Measurements from ENCODE around the gene DOCK4. TPM values are rescaled to one million over a fixed set of nuclear protein-coding genes. Genes with fewer than 3 reads are reported as not detected.

Gene DOCK4
- total RNA-seq, 1 donor from 2014 or later: 100 TPM

GRCh38 chr7:111841596-111842205 is 364.5 kb downstream of the DOCK4 start:
- Histone ChIP-seq H3K27ac (no peak overlapping the region), H3K9me3 (no peaks in the 10 kb centered on the region), H3K4me3 (no peak overlapping the region), H3K36me3 (peaks cover 45% of the 10 kb centered on the region), H3K4me1 (no peaks in the 10 kb centered on the region), H3K27me3 (no peaks in the 10 kb centered on the region)
- DNase-seq (no peak), ATAC-seq (no peak)
- TF ChIP-seq CTCF (IDR thresholded peaks at IDR 0.05): no peak
- intact Hi-C loops (cut with DNase I): no loop called here

GRCh38 chr7:111840528-111840927 is 365.7 kb downstream of the DOCK4 start:
- Histone ChIP-seq H3K36me3 (peaks cover 34% of the 10 kb centered on the region), H3K27ac (no peak overlapping the region), H3K27me3 (no peaks in the 10 kb centered on the region), H3K9me3 (no peaks in the 10 kb centered on the region), H3K4me1 (no peaks in the 10 kb centered on the region), H3K4me3 (no peak overlapping the region)
- DNase-seq: no peak
- intact Hi-C loops (cut with DNase I): no loop called here
- TF ChIP-seq CTCF (IDR thresholded peaks at IDR 0.05): no peak
- ATAC-seq: no peak

- Histone ChIP-seq H3K9me3 (no peaks in the 10 kb centered on the region), H3K4me3 (no peak overlapping the region), H3K27ac (no peak overlapping the region), H3K36me3 (peaks cover 25% of the 10 kb centered on the region), H3K27me3 (no peaks in the 10 kb centered on the region), H3K4me1 (no peaks in the 10 kb centered on the region)
- DNase-seq (no peak), ATAC-seq (no peak)
- intact Hi-C loops (cut with DNase I): no loop called here
- TF ChIP-seq CTCF (IDR thresholded peaks at IDR 0.05): no peak
Measured at GRCh38 chr7:111839261-111839660, 366.9 kb downstream of the DOCK4 start.

- no peaks in the 10 kb centered on the region for H3K27me3 ChIP-seq
- ATAC-seq: no peak
- peaks cover 18% of the 10 kb centered on the region for H3K36me3 ChIP-seq
- no peak overlapping the region for H3K4me3 ChIP-seq
- H3K4me1 ChIP-seq: no peaks in the 10 kb centered on the region
- DNase-seq: no peak
- no peak overlapping the region for H3K27ac ChIP-seq
- intact Hi-C loops (cut with DNase I): no loop called here
- TF ChIP-seq CTCF (IDR thresholded peaks at IDR 0.05): no peak
- H3K9me3 ChIP-seq: no peaks in the 10 kb centered on the region
Measured at GRCh38 chr7:111836592-111836991, 369.6 kb downstream of the DOCK4 start.

- no peak overlapping the region for H3K27ac ChIP-seq
- H3K4me3 ChIP-seq: no peak overlapping the region
- H3K4me1 ChIP-seq: no peaks in the 10 kb centered on the region
- no peak for DNase-seq
- no peak for ATAC-seq
- H3K9me3 ChIP-seq: no peaks in the 10 kb centered on the region
- intact Hi-C loops (cut with DNase I): no loop called here
- no peak for TF ChIP-seq CTCF (IDR thresholded peaks at IDR 0.05)
- H3K36me3 ChIP-seq: peaks cover 18% of the 10 kb centered on the region
- no peaks in the 10 kb centered on the region for H3K27me3 ChIP-seq
Measured at GRCh38 chr7:111835066-111835465, 371.1 kb downstream of the DOCK4 start.

GRCh38 chr7:111834367-111834766 is 371.8 kb downstream of the DOCK4 start:
- intact Hi-C loops (cut with DNase I): no loop called here
- Histone ChIP-seq H3K4me1 (no peaks in the 10 kb centered on the region), H3K9me3 (no peaks in the 10 kb centered on the region), H3K36me3 (peaks cover 18% of the 10 kb centered on the region), H3K27me3 (no peaks in the 10 kb centered on the region), H3K27ac (no peak overlapping the region), H3K4me3 (no peak overlapping the region)
- DNase-seq: no peak
- no peak for ATAC-seq
- TF ChIP-seq CTCF (IDR thresholded peaks at IDR 0.05): no peak

Measured in upper lobe of right lung (tissue), 1 donor.